ENCODE measurements around the gene CNPY4.

DNA sequence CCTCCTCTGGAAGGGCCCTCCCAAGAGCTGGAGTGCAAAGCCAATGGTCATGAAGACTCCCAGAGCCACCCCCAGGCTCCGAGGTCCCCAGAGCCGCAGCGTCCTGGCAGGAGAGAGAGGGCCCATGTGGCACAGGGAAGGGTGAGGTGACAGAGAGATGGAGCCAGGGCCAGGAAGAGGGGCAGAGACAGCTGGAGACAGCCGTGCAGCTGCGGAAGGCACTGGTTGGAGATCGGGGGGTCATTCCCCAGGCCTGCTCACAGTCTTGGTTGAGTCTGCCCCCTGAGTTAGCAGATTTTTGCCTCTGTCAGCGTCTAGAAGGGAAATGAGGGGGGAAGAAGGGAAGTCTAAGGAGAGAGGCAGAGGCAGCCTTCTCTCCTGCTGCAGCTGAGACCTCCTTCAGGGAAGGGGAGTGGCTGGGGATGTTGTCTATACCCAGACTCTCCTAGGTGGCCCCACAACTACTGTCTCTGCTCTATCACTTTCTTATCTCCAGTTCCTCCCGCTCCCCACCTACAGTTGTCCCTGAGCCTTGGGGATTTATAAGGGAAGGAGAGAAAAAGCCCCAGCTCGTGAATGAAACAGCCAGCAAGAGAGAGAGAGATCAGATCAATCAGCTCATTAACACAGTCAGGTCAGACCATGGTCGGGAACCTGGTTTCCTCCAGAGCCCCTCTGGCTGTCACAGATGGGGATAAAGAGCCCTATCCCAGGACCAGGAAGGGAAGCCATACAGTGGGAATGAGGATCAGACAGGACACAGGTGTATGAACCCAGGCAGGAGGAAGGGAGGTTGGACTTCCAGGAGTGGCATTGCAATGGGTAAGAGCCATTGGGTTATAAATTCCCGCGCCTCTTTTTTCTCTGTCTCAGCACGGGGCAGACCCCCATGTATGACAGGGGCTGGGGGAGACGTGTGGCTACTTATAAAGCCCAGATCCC lies 47.8 kb downstream of the CNPY4 start:
- TF ChIP-seq, protein P1, sequence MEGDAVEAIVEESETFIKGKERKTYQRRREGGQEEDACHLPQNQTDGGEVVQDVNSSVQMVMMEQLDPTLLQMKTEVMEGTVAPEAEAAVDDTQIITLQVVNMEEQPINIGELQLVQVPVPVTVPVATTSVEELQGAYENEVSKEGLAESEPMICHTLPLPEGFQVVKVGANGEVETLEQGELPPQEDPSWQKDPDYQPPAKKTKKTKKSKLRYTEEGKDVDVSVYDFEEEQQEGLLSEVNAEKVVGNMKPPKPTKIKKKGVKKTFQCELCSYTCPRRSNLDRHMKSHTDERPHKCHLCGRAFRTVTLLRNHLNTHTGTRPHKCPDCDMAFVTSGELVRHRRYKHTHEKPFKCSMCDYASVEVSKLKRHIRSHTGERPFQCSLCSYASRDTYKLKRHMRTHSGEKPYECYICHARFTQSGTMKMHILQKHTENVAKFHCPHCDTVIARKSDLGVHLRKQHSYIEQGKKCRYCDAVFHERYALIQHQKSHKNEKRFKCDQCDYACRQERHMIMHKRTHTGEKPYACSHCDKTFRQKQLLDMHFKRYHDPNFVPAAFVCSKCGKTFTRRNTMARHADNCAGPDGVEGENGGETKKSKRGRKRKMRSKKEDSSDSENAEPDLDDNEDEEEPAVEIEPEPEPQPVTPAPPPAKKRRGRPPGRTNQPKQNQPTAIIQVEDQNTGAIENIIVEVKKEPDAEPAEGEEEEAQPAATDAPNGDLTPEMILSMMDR (IDR thresholded peaks at IDR 0.05): no peak
- TF ChIP-seq POLR2A (IDR thresholded peaks at IDR 0.05) (no peak), EP300 (IDR thresholded peaks at IDR 0.05) (no peak)
